ENCODE data around the gene NHERF1. TPM values are rescaled to one million over a fixed set of nuclear protein-coding genes. Genes with fewer than 3 reads are reported as not detected.

NHERF1 gene
- polyA plus RNA-seq, 1 of the 3 experiments (the other 2 are of a cell fraction), result 40.1 TPM

DNA sequence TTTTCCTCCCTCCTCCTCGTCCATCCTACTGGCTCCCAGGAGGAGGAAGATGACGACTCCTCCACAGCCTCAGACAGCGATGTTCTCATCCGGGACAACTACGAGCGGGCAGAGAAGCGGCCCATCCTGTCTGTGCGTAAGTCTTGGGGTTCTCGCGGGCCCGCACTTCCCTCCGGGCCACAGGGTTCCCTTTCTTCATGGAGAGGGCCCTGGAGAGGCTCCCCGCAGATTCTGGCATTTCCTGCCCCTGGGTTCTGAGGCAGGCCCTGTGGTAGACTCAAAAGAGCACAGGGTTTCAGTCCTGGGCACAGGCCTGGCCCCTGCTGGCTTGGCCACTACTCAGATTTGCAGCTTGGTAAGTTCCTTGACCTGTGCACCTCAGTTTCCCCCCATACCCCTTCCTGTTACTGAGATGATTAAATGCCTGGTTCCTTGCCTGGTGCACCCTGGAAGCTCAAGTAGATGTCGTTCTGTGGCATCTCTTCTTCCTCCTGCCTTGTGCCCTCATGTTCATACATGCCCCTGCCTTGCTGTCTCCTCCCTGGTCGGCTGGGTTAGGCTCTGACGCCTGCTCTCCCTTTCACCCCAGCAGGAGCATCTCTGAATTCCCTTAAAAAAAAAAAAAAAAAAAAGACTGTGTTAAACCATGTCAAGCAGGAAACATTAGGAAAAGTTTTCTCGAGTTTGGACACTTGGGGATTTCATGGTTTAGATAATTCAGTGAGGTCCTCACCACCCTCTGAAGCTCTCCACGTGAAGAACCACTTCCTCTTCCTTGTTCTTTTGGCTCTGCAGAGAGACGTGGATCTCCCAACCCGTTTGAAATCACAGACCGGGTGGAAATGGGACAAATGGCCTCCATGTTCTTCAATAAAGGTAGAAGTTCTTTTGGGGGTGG is 42.0 kb downstream of the NHERF1 start:
- Histone ChIP-seq H2AFZ (ENCODE audit: low read depth) (no peak overlapping the region), H3K9ac (no peak overlapping the region), H3K36me3 (replicated peaks in 1 of 2; ENCODE audit: control insufficient read depth in 1 of 2, insufficient read depth in 2 of 2, low read length in 1 of 2) (peaks cover 26 to 50% of the 10 kb centered on the region in 2 experiments), H3K4me2 (no peak overlapping the region), H4K20me1 (ENCODE audit: insufficient read depth) (no peaks in the 10 kb centered on the region), H3K27me3 (ENCODE audit: insufficient read depth) (no peaks in the 10 kb centered on the region), H3K4me3 (ENCODE audit: low read depth in 2 of 2, low read length in 1 of 2) (no peak overlapping the region), H3K27ac (ENCODE audit: low read depth in 2 of 2, low read length in 1 of 2) (no peak overlapping the region), H3F3A (replicated peaks; ENCODE audit: insufficient read depth) (no peaks in the 10 kb centered on the region), H3K9me3 (no peaks in the 10 kb centered on the region), H3K79me2 (ENCODE audit: insufficient read depth) (no peaks in the 10 kb centered on the region), H3K9me2 (no peaks in the 10 kb centered on the region), H3K4me1 (ENCODE audit: control insufficient read depth in 1 of 2, insufficient read depth in 2 of 2, low read depth in 1 of 2, low read length in 1 of 2) (no peaks in the 10 kb centered on the region; a peak in 1 of 4 replicates)
- whole genome bisulfite sequencing (ENCODE audit: low lambda C conversion rate), result 82% methylated on average over 21 of the region's 21 CpGs
- TF ChIP-seq YY1 (IDR thresholded peaks at IDR 0.05; ENCODE audit: low read depth) (no peak), SIN3A (IDR thresholded peaks at IDR 0.05; ENCODE audit: borderline replicate concordance, low read depth, low read length) (no peak), RXRA (IDR thresholded peaks at IDR 0.05; ENCODE audit: borderline replicate concordance, low read depth) (no peak), GABPA (IDR thresholded peaks at IDR 0.05; ENCODE audit: low read depth) (no peak), REST (IDR thresholded peaks at IDR 0.05; ENCODE audit: low read depth, low read length) (no peak)
- ChIA-PET CTCF (interaction anchor here (0.6 to 98.1 kb wide), 31 partner anchors 14 to 233 kb away, joined by 3 to 3869 read pairs (median 4); partner anchors contain the start of genes FADS6, FDXR, GRIN2C and MRPL58), POLR2A (interaction anchor here (1.4 kb wide), 1 partner anchor 17 kb away, joined by 5 read pairs; no protein-coding TSS in a partner anchor)
- no peak for DNase-seq

- Histone ChIP-seq H3K4me2 (no peak overlapping the region), H2AFZ (ENCODE audit: low read depth) (no peak overlapping the region), H3K4me3 (ENCODE audit: low read depth in 2 of 2, low read length in 1 of 2) (no peak overlapping the region), H3K9me3 (no peaks in the 10 kb centered on the region), H3F3A (replicated peaks; ENCODE audit: insufficient read depth) (peaks cover 7% of the 10 kb centered on the region), H3K9ac (no peak overlapping the region), H3K36me3 (replicated peaks in 1 of 2; ENCODE audit: control insufficient read depth in 1 of 2, insufficient read depth in 2 of 2, low read length in 1 of 2) (peaks cover 26 to 52% of the 10 kb centered on the region in 2 experiments), H3K27me3 (ENCODE audit: insufficient read depth) (no peaks in the 10 kb centered on the region), H4K20me1 (ENCODE audit: insufficient read depth) (no peaks in the 10 kb centered on the region), H3K27ac (ENCODE audit: low read depth in 2 of 2, low read length in 1 of 2) (no peak overlapping the region), H3K79me2 (ENCODE audit: insufficient read depth) (no peaks in the 10 kb centered on the region), H3K4me1 (ENCODE audit: control insufficient read depth in 1 of 2, insufficient read depth in 2 of 2, low read depth in 1 of 2, low read length in 1 of 2) (peaks cover 6% of the 10 kb centered on the region in 2 experiments; a peak in 2 of 4 replicates), H3K9me2 (no peaks in the 10 kb centered on the region)
- ChIA-PET CTCF (interaction anchor here (0.6 to 98.1 kb wide), 13 partner anchors 13 to 818 kb away, joined by 3 to 3869 read pairs (median 46); partner anchors contain the start of genes FDXR, GRIN2C, NAT9 and NHERF1), POLR2A (interaction anchor here (1.2 kb wide), 1 partner anchor 15 kb away, joined by 3 read pairs; no protein-coding TSS in a partner anchor)
- 92% methylated on average over 12 of the region's 12 CpGs for WGBS (ENCODE audit: low lambda C conversion rate)
- DNase-seq, result no peak
- no peak for TF ChIP-seq GABPA (IDR thresholded peaks at IDR 0.05; ENCODE audit: low read depth)
- TF ChIP-seq MXI1 (IDR thresholded peaks at IDR 0.05; ENCODE audit: low read depth, low read length), result no peak
- no peak for TF ChIP-seq TCF12 (IDR thresholded peaks at IDR 0.05)
- TF ChIP-seq, protein P1, sequence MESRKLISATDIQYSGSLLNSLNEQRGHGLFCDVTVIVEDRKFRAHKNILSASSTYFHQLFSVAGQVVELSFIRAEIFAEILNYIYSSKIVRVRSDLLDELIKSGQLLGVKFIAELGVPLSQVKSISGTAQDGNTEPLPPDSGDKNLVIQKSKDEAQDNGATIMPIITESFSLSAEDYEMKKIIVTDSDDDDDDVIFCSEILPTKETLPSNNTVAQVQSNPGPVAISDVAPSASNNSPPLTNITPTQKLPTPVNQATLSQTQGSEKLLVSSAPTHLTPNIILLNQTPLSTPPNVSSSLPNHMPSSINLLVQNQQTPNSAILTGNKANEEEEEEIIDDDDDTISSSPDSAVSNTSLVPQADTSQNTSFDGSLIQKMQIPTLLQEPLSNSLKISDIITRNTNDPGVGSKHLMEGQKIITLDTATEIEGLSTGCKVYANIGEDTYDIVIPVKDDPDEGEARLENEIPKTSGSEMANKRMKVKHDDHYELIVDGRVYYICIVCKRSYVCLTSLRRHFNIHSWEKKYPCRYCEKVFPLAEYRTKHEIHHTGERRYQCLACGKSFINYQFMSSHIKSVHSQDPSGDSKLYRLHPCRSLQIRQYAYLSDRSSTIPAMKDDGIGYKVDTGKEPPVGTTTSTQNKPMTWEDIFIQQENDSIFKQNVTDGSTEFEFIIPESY (IDR thresholded peaks at IDR 0.05; ENCODE audit: borderline replicate concordance, low read depth), result no peak
- no peak for TF ChIP-seq EP300 (IDR thresholded peaks at IDR 0.05; ENCODE audit: borderline replicate concordance in 1 of 2, low read depth in 1 of 2, low read length in 1 of 2)
- TF ChIP-seq POLR2AphosphoS5 (IDR thresholded peaks at IDR 0.05; ENCODE audit: low read depth, low read length), result no peak
- TF ChIP-seq, protein P2, sequence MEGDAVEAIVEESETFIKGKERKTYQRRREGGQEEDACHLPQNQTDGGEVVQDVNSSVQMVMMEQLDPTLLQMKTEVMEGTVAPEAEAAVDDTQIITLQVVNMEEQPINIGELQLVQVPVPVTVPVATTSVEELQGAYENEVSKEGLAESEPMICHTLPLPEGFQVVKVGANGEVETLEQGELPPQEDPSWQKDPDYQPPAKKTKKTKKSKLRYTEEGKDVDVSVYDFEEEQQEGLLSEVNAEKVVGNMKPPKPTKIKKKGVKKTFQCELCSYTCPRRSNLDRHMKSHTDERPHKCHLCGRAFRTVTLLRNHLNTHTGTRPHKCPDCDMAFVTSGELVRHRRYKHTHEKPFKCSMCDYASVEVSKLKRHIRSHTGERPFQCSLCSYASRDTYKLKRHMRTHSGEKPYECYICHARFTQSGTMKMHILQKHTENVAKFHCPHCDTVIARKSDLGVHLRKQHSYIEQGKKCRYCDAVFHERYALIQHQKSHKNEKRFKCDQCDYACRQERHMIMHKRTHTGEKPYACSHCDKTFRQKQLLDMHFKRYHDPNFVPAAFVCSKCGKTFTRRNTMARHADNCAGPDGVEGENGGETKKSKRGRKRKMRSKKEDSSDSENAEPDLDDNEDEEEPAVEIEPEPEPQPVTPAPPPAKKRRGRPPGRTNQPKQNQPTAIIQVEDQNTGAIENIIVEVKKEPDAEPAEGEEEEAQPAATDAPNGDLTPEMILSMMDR (IDR thresholded peaks at IDR 0.05), result no peak
- TF ChIP-seq, protein P3, sequence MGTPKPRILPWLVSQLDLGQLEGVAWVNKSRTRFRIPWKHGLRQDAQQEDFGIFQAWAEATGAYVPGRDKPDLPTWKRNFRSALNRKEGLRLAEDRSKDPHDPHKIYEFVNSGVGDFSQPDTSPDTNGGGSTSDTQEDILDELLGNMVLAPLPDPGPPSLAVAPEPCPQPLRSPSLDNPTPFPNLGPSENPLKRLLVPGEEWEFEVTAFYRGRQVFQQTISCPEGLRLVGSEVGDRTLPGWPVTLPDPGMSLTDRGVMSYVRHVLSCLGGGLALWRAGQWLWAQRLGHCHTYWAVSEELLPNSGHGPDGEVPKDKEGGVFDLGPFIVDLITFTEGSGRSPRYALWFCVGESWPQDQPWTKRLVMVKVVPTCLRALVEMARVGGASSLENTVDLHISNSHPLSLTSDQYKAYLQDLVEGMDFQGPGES (IDR thresholded peaks at IDR 0.05; ENCODE audit: low read depth, low read length), result no peak
- TF ChIP-seq RXRA (IDR thresholded peaks at IDR 0.05; ENCODE audit: borderline replicate concordance, low read depth), result no peak
- TF ChIP-seq TEAD4 (IDR thresholded peaks at IDR 0.05; ENCODE audit: borderline replicate concordance, insufficient read depth), result no peak
- no peak for TF ChIP-seq USF1 (IDR thresholded peaks at IDR 0.05; ENCODE audit: borderline replicate concordance, low read depth)
Observed at GRCh38 chr17:74792586-74793105, 44.2 kb downstream of the NHERF1 start.

All from SK-N-SH (cell line).